ENCODE results near the gene DENND10.
"Not testable (repeated sequence)": the region's sequence is repeated elsewhere in the genome, so short reads cannot be mapped to it uniquely, and the experiment has no call there.

DENND10 gene

DNA sequence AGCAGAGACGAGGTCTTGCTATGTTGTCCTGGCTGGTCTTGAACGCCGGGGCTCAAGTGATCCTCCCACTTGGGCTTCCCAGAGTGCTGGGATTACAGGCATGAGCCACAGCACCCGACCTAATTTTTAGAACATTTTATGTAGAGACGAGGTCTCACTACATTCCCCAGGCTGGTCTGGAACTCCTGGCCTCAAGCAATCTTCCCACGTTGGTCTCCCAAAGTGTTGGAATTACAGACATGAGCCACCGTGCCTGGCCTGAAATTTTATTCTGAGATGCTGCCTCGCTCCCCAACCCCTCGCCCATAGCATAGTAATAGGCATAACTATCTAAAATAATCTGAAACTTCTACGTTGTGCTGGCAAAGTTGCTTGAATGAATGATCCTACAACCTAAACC, 39.7 kb downstream of the DENND10 start:
- H3K4me3 ChIP-seq (replicated peaks; ENCODE audit: low read depth, low read length): no peak overlapping the region
- no peak for TF ChIP-seq CTCF (IDR thresholded peaks at IDR 0.05; ENCODE audit: low read depth, low read length, missing control alignments)
- no peak for DNase-seq (ENCODE audit: extremely low read depth, low read depth)

DNA sequence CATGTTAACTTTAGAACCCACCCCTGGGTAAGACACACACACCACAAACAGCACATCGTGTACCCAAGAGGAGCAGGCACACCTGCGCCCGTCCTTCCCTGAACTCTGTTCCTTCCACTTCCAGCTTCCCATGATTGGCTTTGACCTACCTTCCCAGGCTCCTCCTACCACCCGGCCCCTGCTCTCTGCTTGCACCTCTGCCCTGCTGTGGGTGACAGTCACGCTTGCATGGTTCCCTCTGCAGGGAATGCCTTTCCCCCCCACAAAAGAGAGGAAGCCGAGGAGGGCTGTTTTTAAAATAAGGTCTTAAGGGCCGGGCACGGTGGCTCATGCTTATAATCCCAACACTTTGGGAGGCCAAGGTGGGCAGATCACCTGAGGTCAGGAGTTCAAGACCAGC, 45.2 kb downstream of the DENND10 start:
- no peak for DNase-seq (ENCODE audit: extremely low read depth, low read depth)
- no peak overlapping the region for H3K4me3 ChIP-seq (replicated peaks; ENCODE audit: low read depth, low read length)
- TF ChIP-seq CTCF (IDR thresholded peaks at IDR 0.05; ENCODE audit: low read depth, low read length, missing control alignments): no peak

DNA sequence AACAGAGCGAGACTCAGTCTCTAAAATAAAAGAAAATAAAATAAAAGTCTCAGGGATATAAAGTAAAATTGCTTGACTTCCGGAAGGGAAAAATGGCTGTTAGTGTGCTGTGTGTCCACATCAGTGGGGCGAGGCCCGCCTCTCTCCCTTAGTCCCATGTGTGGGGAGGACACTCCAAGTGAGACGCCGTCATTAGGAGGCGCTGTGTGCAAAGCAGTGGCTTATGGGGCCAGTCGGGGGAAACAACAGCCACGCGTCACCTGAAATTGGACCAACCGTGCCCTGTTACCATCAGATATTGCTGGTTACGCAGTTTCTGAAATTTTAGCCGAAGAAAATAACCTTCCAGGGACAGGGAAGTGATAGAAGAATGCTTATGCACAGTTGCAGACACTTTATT, 45.8 kb downstream of the DENND10 start:
- no peak overlapping the region for H3K4me3 ChIP-seq (replicated peaks; ENCODE audit: low read depth, low read length)
- DNase-seq (ENCODE audit: extremely low read depth, low read depth): no peak
- TF ChIP-seq CTCF (IDR thresholded peaks at IDR 0.05; ENCODE audit: low read depth, low read length, missing control alignments): peak; percentile 29

- not testable (repeated sequence) for DNase-seq (ENCODE audit: extremely low read depth, low read depth); H3K4me3 ChIP-seq (replicated peaks; ENCODE audit: low read depth, low read length)
Observed at GRCh38 chr10:119151601-119152000, 47.7 kb downstream of the DENND10 start.

DNA sequence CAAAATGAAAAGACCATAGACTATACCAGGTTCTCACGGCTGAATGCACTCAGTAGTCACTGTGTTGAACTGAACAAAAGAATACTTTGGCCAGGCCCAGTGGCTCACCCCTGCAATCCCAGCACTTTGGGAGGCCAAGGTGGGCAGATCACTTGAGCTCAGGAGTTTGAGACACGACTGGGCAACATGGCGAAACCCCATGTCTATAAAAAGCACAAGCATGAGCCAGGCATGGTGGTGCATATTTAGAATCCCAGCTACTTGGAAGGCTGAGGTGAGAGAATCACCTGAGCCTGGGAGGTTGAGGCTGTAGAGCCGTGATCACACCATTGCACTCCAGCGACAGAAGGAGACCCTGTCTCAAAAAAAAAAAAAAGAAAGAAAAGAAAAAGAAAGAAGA, 49.1 kb downstream of the DENND10 start:
- TF ChIP-seq CTCF (IDR thresholded peaks at IDR 0.05; ENCODE audit: low read depth, low read length, missing control alignments): no peak
- H3K4me3 ChIP-seq (replicated peaks; ENCODE audit: low read depth, low read length): no peak overlapping the region

GRCh38 chr10:119153661-119154060, 49.7 kb downstream of the DENND10 start:
- H3K4me3 ChIP-seq (replicated peaks; ENCODE audit: low read depth, low read length): no peak overlapping the region
- TF ChIP-seq CTCF (IDR thresholded peaks at IDR 0.05; ENCODE audit: low read depth, low read length, missing control alignments): no peak
- no peak for DNase-seq (ENCODE audit: extremely low read depth, low read depth)

More for the DNA sequence above, 49.1 kb downstream of the DENND10 start:
- no peak for DNase-seq (ENCODE audit: extremely low read depth, low read depth)

GRCh38 chr10:119159332-119159731, 55.4 kb downstream of the DENND10 start:
- no peak for DNase-seq (ENCODE audit: extremely low read depth, low read depth)
- H3K4me3 ChIP-seq (replicated peaks; ENCODE audit: low read depth, low read length): no peak overlapping the region
- TF ChIP-seq CTCF (IDR thresholded peaks at IDR 0.05; ENCODE audit: low read depth, low read length, missing control alignments): no peak
